Neural progenitor cell (in vitro differentiated cells): Measurements from ENCODE around the gene MAVS.

Source experiments
- CTCF ChIP-seq: fragments of 200-600 bp; sonication (generic); IDR thresholded peaks from 2 replicates; pipeline ENCODE4 v1.5.1; 2017; ENCODE audit warnings: antibody characterized with exemption, mild to moderate bottlenecking
- EZH2phosphoT487 ChIP-seq: fragments of 200-600 bp; sonication (generic); IDR thresholded peaks from 2 replicates; pipeline ENCODE4 v1.6.1; 2017; ENCODE audit warnings: antibody characterized with exemption

- TF ChIP-seq CTCF (no peak), EZH2phosphoT487 (no peak)
These were observed 72.7 kb downstream of the MAVS start for GRCh38 chr20:3919352-3919751.
